VCaP (cell line): Measurements from ENCODE around the gene ZNF627.
"Not testable (repeated sequence)": the region's sequence is repeated elsewhere in the genome, so short reads cannot be mapped to it uniquely, and the experiment has no call there.

Experiments
- H3K27ac ChIP-seq: fragments of 450-650 bp; 2 replicates; pipeline ENCODE4 v1.5.1; 2017
- TF ChIP-seq, protein P1 (sequence below): fragments of 450-650 bp; conservative IDR thresholded peaks from 2 replicates; pipeline ENCODE4 v1.5.1; 2017; ENCODE audit warnings: mild to moderate bottlenecking, moderate library complexity

Gene ZNF627

DNA sequence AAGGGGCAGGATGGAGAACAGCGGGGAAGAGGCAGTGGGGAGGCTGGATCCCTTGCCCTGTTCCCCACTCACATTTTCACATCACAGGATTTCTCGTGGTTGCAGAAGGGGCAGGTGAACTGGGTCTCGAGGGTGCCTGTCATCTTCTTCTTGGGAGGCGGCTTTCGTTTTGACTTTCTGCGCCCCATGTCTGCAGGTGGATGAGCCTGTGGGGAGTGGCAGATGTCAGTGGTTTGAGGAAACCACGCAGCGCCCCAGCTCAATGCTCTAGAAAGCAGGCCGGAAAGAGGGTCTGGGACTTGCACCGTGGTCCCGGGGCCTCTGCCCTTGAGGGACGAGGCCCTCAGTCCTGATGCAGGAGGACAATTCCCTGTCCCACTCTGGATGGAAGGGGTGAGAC, 43.1 kb upstream of the ZNF627 start:
- no peak overlapping the region for H3K27ac ChIP-seq
- TF ChIP-seq, protein P1, sequence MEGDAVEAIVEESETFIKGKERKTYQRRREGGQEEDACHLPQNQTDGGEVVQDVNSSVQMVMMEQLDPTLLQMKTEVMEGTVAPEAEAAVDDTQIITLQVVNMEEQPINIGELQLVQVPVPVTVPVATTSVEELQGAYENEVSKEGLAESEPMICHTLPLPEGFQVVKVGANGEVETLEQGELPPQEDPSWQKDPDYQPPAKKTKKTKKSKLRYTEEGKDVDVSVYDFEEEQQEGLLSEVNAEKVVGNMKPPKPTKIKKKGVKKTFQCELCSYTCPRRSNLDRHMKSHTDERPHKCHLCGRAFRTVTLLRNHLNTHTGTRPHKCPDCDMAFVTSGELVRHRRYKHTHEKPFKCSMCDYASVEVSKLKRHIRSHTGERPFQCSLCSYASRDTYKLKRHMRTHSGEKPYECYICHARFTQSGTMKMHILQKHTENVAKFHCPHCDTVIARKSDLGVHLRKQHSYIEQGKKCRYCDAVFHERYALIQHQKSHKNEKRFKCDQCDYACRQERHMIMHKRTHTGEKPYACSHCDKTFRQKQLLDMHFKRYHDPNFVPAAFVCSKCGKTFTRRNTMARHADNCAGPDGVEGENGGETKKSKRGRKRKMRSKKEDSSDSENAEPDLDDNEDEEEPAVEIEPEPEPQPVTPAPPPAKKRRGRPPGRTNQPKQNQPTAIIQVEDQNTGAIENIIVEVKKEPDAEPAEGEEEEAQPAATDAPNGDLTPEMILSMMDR: no peak

DNA sequence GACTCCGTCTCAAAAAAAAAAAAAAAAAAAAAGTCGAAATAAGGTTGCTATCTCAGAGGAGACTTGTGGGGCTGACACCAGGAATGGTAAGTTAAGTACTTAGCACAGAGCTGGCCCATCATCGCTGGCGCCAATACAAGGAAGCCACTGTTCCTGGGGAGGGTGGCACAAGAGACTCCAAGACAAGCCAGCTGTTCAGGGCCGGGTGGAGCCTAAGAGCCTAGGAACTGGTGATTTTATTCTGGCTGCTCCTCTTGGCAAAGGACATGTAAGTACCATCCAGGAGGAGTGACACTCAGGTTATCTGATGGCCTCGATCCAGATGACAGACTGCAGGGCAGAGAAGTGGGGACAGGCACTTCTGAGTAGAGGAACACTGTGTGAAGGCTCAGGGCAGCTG, 42.0 kb upstream of the ZNF627 start:
- H3K27ac ChIP-seq: no peak overlapping the region
- TF ChIP-seq, protein P1: no peak

DNA sequence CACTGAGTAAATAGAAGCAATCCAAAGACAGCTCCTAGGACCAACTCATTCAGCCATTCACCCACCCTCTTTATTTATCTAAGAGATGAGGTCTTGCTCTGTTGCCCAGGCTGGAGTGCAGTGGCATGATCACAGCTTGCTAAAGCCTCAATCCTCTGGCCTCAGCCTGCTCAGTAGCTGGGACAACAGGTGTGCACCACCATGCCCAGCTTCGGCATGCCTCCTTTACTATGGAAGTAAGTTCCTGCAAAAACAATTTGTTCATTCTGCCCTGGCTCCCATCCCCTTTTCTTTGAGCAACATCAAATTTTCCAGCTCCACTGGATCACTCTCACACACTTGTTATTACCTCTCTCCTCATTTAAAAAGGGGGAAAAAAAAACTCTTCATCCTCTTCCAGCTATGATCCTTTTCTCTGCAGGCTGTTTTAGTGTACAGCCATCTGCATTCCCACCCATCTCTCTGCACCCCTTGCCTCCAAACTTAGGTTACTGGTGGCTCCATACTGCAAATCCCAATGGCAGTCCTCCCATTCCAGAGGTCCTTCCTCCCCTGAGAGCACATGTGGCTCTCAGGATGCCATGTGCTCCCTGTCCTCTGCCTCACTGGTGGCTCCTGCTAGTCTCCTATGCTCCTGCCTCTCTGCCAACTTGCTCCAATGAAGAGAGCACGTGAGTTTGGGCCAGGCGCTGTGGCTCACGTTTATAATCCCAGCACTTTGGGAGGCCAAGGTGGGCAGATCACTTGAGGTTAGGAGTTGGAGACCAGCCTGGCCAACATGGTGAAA, 40.5 kb upstream of the ZNF627 start:
- TF ChIP-seq, protein P1: no peak
- no peak overlapping the region for H3K27ac ChIP-seq

DNA sequence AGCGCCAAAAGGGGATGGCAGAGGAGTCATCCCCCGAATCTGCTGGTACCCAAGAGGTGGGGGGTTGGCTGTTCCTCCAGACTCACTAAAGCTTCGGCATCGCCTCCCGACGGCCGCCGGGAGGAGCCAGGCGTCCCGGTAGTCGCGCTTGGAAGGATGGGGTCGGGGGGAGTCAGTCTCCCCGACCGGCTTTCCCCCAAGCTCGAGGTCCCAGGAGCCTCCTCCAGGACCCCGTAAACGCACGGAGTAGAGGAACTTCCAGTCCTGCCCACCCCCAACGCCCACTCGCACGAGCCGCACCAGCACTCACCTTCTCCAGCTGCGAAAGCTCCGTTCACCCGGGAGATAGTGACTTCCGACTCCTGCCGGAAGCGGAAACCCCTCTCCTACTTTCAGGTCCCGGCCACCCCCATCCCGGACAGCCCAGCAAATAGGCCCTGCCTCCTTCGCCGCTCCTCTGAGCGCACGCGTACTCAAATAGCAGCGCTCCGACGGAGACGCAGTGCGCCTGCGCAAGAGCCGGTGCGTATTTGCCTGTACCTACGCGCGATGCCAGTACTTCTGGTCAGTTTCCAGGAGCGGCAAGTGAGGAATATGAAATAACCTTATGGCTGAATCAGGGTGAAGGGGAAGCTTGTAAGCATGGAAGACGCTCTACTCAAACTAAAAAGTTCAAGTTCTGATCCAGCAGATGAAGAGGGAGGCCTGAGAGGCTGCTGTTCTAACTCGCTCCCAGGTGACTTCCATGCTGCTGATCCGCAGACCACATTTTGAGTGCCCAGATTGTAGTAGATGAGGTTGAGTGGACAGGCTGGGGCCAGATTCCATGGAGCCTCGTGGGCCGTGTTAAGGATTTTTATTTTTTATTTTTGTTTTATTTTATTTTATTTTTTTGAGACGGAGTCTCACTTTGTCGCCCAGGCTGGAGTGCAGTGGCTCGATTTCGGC, 38.1 kb upstream of the ZNF627 start, which contains the start of gene ELOF1:
Gene ELOF1 (minus strand): TSS at position 350 of the 948 bp plus-strand sequence. CDS start 4,883 bp downstream, outside the sequence.
- peak within 1 kb of the TSS; percentile 83 for H3K27ac ChIP-seq
- TF ChIP-seq, protein P1: peak; percentile 37

DNA sequence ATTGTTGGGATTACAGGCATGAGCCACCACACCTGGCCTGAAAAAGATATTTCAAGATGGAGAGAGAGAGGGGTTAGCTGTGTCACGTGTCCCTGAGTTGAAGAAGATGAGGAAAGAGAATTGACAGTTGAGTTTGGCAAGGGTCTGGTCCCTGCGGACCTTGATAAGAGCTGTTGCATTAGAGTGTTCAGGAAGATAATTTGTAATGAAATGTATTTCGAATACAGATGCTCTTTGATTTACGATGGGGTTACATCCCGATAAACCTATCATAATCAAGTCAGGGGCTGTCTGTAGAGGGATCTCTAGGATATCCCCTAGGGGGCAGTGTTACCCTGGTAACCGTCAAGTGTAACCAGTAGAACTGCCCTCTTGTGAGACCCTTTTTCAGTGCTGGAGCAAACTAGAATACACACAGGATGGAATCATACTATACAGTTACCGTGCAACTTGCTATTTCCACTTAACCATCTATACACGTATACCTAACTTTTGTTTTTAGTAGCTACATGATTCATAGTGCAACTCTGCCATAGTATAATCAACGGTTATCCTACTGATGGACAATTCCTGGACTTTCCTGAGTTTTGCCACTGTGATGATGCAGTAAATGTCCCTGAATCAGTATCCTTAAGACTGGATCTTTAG, 36.8 kb upstream of the ZNF627 start:
- H3K27ac ChIP-seq: peak overlapping the region; percentile 83
- TF ChIP-seq, protein P1: peak; percentile 79

DNA sequence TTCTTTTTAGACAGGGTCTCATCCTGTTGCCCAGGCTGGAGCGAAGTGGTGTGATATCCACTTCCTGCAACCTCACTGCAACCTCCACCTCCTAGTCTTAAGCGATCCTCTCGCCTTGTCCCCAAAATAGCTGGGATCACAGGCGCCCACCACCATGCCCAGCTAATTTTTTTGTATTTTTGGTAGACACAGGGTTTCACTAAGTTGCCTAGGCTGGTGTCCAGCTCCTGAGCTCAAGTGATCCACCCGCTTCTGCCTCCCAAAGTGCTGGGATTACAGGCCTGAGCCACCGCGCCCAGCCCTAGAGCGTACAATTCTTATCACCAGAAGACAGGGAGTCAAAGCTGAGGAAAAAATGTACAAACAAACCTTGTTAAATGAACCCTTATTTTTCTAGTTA, 33.8 kb upstream of the ZNF627 start:
- H3K27ac ChIP-seq: no peak overlapping the region
- TF ChIP-seq, protein P1: no peak

DNA sequence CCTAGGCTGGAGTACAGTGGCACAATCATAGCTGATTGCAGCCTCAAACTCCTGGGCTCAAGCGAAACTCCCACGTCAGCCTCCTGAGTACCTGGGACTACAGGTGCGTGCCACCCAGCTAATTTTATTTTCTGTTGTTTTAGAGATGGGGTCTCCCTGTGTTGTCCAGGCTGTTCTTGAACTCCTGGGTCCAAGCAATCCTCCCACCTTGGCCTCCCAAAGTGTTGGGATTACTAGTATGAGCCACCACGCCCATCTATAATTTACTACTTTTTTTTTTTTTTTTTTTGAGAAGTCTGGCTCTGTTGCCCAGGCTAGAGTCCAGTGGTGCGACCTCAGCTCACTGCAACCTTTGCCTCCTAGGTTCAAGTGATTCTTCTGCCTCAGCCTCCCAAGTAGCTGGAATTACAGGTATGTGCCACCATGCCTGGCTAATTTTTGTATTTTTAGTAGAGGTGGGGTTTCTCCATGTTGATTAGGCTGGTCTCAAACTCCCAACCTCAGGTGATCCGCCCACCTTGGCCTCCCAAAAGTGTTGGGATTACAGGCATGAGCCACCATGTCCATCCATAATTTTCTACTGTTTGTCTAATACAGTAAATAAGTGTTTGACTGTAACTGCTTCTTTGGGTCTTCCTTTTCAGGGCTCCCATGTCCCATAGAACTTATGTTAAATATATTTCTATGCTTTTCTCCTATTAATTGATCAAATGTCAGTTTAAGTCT, 33.0 kb upstream of the ZNF627 start:
- not testable (repeated sequence) for H3K27ac ChIP-seq

DNA sequence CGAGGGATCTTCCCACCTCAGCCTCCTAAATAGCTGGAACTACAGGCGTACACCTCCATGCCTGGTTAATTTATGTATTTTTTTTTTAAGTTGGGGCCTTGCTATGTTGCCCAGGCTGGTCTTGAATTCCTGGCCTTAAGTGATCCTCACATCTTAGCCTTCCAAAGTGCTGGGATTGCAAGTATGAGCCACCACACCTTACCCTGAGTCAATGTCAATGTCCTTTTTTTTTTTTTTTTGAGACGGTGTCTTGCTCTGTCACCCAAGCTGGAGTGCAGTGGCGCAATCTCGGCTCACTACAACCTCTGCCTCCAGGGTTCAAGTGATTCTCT, 31.7 kb upstream of the ZNF627 start:
- not testable (repeated sequence) for H3K27ac ChIP-seq
